ACC112 (cell line): ENCODE measurements around the gene DPH5.

Source experiments
- H2AFZ ChIP-seq: fragments of 200-600 bp; sonication (generic); one replicate; pipeline ENCODE4 v1.6.0; 2017; ENCODE audit warnings: antibody characterized with exemption, low read length; ENCODE audit not compliant: unreplicated experiment
- H3K27ac ChIP-seq: fragments of 200-600 bp; sonication (generic); 2 replicates; pipeline ENCODE4 v1.5.1; 2014; ENCODE audit warnings: low read depth, mild to moderate bottlenecking, antibody characterized with exemption, low read length, moderate library complexity
- H3K27me3 ChIP-seq: fragments of 200-600 bp; sonication (generic); 2 replicates; pipeline ENCODE4 v1.6.1; 2014; ENCODE audit warnings: mild to moderate bottlenecking, antibody characterized with exemption, low read length, moderate library complexity, mixed read lengths; ENCODE audit not compliant: insufficient read depth
- H3K36me3 ChIP-seq: fragments of 200-600 bp; sonication (generic); 2 replicates; pipeline ENCODE4 v1.6.1; 2016; ENCODE audit warnings: mild to moderate bottlenecking, antibody characterized with exemption, low read length, moderate library complexity, mixed read lengths; ENCODE audit not compliant: insufficient read depth
- H3K4me1 ChIP-seq: fragments of 200-600 bp; sonication (generic); one replicate; pipeline ENCODE4 v1.6.1; 2016; ENCODE audit warnings: low read length, mixed read lengths; ENCODE audit not compliant: insufficient read depth, unreplicated experiment, control insufficient read depth
- H3K4me3 ChIP-seq: fragments of 200-600 bp; sonication (generic); 2 replicates; pipeline ENCODE4 v1.5.1; 2014; ENCODE audit warnings: mild to moderate bottlenecking, low read depth, low read length
- H3K79me2 ChIP-seq: fragments of 200-600 bp; sonication (generic); one replicate; pipeline ENCODE4 v1.6.0; 2016; ENCODE audit warnings: low read length; ENCODE audit not compliant: control insufficient read depth, unreplicated experiment, insufficient read depth

The DPH5 gene

GRCh38 chr1:100943533-100943932 lies 82.1 kb downstream of the DPH5 start:
- Histone ChIP-seq H2AFZ (no peak overlapping the region), H3K4me3 (no peak overlapping the region), H3K27ac (no peak overlapping the region), H3K4me1 (peaks cover 5% of the 10 kb centered on the region), H3K79me2 (no peaks in the 10 kb centered on the region), H3K36me3 (peaks cover 28% of the 10 kb centered on the region), H3K27me3 (no peaks in the 10 kb centered on the region)

DNA sequence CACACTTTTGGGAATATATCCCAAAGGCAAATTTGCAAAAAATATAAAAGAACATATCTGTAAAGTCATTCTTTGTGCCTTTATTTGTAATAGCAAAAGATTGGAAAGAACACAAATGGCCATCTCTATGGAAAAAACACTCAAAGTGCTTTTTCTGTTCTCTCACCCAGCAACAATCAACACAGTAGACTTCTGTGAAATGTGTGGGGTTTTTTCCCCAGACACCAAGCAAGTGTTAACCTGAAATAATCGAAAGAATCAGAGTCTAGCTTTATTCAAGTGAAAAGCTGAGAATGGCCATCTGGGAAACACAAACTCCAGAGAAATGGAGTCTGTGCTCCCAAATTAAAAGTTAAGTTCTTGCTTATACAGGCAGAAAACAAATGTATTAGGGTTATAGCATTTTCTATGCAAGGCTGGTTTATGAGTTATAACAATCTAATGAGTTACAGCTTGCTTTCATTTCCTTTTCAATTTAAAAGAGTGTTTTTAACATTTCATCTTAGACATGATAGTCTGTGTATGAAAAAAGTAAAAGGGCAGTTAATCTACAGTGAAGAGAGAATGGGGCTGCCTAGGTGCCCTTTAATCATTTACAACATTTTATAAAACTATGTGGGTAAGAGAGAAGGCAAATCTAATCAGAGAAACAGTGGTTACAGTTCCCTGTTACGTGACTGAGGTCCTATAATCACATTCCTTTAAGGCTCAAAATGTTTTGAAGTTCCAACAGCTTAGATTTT lies 83.1 kb downstream of the DPH5 start:
- no peak overlapping the region for H2AFZ ChIP-seq
- H3K36me3 ChIP-seq, result peaks cover 36% of the 10 kb centered on the region
- no peaks in the 10 kb centered on the region for H3K79me2 ChIP-seq
- H3K4me3 ChIP-seq, result no peak overlapping the region
- H3K27ac ChIP-seq, result no peak overlapping the region
- H3K4me1 ChIP-seq, result peaks cover 5% of the 10 kb centered on the region
- no peaks in the 10 kb centered on the region for H3K27me3 ChIP-seq

GRCh38 chr1:100941580-100942216 lies 83.9 kb downstream of the DPH5 start:
- Histone ChIP-seq H3K4me3 (no peak overlapping the region), H2AFZ (no peak overlapping the region), H3K27ac (no peak overlapping the region), H3K27me3 (no peaks in the 10 kb centered on the region), H3K4me1 (peaks cover 5% of the 10 kb centered on the region), H3K79me2 (no peaks in the 10 kb centered on the region), H3K36me3 (peaks cover 41% of the 10 kb centered on the region)

- Histone ChIP-seq H3K4me3 (no peak overlapping the region), H3K4me1 (peaks cover 5% of the 10 kb centered on the region), H3K36me3 (peaks cover 47% of the 10 kb centered on the region), H2AFZ (no peak overlapping the region), H3K79me2 (no peaks in the 10 kb centered on the region), H3K27ac (no peak overlapping the region), H3K27me3 (no peaks in the 10 kb centered on the region)
Observed at GRCh38 chr1:100941098-100941527, 84.5 kb downstream of the DPH5 start.
